ENCODE data around the gene UBXN4.
"Not testable (repeated sequence)": the region's sequence is repeated elsewhere in the genome, so short reads cannot be mapped to it uniquely, and the experiment has no call there.

- not testable (repeated sequence) for TF ChIP-seq CTCF (conservative IDR thresholded peaks at IDR 0.05; ENCODE audit: low read length); EZH2phosphoT487 (IDR thresholded peaks at IDR 0.05; ENCODE audit: borderline replicate concordance)
These were observed 66.2 kb downstream of the UBXN4 start for GRCh38 chr2:135807874-135808273.

Data from Loucy (cell line).